Measurements from ENCODE around the gene KRT76.

DNA sequence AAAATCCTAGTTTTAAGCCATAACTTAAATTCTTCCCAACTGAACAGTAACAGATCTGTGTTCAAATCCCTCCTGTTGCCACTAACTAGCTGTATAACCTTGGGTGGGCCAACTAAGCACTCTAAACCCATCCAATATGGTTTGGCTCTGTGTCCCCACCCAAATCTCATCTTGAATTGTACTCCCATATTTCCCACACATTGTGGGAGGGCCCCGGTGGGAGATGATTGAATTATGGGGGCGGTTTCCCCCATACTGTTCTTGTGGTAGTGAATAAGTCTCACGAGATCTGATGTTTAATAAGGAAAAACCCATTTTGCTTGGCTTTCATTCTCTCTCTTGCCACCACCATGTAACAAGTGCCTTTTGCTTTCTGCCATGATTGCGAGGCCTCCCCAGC, 38.0 kb upstream of the KRT76 start:
- TF ChIP-seq, protein P1, sequence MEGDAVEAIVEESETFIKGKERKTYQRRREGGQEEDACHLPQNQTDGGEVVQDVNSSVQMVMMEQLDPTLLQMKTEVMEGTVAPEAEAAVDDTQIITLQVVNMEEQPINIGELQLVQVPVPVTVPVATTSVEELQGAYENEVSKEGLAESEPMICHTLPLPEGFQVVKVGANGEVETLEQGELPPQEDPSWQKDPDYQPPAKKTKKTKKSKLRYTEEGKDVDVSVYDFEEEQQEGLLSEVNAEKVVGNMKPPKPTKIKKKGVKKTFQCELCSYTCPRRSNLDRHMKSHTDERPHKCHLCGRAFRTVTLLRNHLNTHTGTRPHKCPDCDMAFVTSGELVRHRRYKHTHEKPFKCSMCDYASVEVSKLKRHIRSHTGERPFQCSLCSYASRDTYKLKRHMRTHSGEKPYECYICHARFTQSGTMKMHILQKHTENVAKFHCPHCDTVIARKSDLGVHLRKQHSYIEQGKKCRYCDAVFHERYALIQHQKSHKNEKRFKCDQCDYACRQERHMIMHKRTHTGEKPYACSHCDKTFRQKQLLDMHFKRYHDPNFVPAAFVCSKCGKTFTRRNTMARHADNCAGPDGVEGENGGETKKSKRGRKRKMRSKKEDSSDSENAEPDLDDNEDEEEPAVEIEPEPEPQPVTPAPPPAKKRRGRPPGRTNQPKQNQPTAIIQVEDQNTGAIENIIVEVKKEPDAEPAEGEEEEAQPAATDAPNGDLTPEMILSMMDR (IDR thresholded peaks at IDR 0.05 in 2 of 3, conservative IDR thresholded peaks at IDR 0.05 in 1 of 3; ENCODE audit: borderline replicate concordance in 1 of 3, insufficient read depth in 1 of 3, low read depth in 2 of 3, low read length in 2 of 3) = no peak
- TF ChIP-seq CBX3 (IDR thresholded peaks at IDR 0.05; ENCODE audit: low read depth) (no peak), POLR2A (IDR thresholded peaks at IDR 0.05; ENCODE audit: borderline replicate concordance, extremely low read depth, insufficient read depth, insufficient read length) (no peak), EZH2 (IDR thresholded peaks at IDR 0.05) (no peak), FOSL1 (IDR thresholded peaks at IDR 0.05; ENCODE audit: low read depth) (no peak), EZH2phosphoT487 (IDR thresholded peaks at IDR 0.05; ENCODE audit: borderline replicate concordance) (no peak), POLR2AphosphoS5 (IDR thresholded peaks at IDR 0.05; ENCODE audit: low read depth, low read length) (no peak)
- TF ChIP-seq, protein P2, sequence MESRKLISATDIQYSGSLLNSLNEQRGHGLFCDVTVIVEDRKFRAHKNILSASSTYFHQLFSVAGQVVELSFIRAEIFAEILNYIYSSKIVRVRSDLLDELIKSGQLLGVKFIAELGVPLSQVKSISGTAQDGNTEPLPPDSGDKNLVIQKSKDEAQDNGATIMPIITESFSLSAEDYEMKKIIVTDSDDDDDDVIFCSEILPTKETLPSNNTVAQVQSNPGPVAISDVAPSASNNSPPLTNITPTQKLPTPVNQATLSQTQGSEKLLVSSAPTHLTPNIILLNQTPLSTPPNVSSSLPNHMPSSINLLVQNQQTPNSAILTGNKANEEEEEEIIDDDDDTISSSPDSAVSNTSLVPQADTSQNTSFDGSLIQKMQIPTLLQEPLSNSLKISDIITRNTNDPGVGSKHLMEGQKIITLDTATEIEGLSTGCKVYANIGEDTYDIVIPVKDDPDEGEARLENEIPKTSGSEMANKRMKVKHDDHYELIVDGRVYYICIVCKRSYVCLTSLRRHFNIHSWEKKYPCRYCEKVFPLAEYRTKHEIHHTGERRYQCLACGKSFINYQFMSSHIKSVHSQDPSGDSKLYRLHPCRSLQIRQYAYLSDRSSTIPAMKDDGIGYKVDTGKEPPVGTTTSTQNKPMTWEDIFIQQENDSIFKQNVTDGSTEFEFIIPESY (IDR thresholded peaks at IDR 0.05; ENCODE audit: extremely low read depth, insufficient replicate concordance, low read length) = no peak
- TF ChIP-seq, protein P3, sequence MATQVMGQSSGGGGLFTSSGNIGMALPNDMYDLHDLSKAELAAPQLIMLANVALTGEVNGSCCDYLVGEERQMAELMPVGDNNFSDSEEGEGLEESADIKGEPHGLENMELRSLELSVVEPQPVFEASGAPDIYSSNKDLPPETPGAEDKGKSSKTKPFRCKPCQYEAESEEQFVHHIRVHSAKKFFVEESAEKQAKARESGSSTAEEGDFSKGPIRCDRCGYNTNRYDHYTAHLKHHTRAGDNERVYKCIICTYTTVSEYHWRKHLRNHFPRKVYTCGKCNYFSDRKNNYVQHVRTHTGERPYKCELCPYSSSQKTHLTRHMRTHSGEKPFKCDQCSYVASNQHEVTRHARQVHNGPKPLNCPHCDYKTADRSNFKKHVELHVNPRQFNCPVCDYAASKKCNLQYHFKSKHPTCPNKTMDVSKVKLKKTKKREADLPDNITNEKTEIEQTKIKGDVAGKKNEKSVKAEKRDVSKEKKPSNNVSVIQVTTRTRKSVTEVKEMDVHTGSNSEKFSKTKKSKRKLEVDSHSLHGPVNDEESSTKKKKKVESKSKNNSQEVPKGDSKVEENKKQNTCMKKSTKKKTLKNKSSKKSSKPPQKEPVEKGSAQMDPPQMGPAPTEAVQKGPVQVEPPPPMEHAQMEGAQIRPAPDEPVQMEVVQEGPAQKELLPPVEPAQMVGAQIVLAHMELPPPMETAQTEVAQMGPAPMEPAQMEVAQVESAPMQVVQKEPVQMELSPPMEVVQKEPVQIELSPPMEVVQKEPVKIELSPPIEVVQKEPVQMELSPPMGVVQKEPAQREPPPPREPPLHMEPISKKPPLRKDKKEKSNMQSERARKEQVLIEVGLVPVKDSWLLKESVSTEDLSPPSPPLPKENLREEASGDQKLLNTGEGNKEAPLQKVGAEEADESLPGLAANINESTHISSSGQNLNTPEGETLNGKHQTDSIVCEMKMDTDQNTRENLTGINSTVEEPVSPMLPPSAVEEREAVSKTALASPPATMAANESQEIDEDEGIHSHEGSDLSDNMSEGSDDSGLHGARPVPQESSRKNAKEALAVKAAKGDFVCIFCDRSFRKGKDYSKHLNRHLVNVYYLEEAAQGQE (IDR thresholded peaks at IDR 0.05; ENCODE audit: low read depth) = no peak
